ENCODE measurements around the gene CD47. TPM values are rescaled to one million over a fixed set of nuclear protein-coding genes. Genes with fewer than 3 reads are reported as not detected.

Gene CD47
- total and polyA plus RNA-seq, 2 of the 13 experiments (the other 11 are each of a cell fraction or from before 2014, with no cell fraction given) = 3.3 to 6.5 TPM

DNA sequence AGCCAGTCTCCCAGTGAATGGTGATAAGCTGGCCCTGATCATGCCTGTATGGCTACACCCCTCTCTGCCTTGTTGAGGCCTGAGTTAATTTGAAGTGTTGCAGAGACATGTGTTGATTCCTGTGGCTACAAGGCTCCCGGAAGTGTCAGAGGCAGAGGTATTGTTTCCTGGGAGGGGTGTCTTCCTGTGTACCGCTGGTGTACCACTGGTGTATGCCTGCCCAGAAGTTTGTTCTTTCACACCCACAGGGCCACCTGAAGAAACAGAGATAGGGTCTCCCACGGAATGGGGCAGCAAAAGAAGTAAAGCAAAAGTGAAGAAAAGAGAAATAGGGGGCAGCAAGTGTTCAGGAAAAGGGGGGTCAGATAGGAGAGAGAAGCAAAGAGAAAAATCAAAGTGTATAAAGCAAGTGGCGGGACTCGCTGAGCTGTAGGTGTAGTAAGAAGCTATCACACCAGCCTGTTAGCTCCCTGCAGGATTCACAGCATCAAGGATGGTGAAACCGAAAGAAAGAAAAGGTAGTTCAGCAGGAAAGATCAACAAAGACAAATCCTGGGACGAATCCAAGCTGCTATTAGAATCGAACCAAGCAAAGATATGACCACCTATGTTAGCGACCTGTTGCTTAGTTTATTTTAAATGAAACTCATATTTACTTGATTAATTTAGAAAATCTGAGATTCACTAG is 36.6 kb upstream of the CD47 start (continued):
- TF ChIP-seq ZHX2 (IDR thresholded peaks at IDR 0.05; ENCODE audit: low read depth) (no peak), ZHX2 (CRISPR knock-in tag; IDR thresholded peaks at IDR 0.05; ENCODE audit: borderline replicate concordance) (no peak)

- CTCF ChIA-PET (ENCODE audit: low intra/inter-chr PET ratio, low total read pairs) = no interaction called here
- no peak for ATAC-seq
- WGBS (ENCODE audit: low lambda C conversion rate) = 64% methylated on average over 1 of the region's 1 CpG
Measured at GRCh38 chr3:108126348-108126747, 35.5 kb upstream of the CD47 start.

More at GRCh38 chr3:108126348-108126747, 35.5 kb upstream of the CD47 start:
- Histone ChIP-seq H3K36me3 (replicated peaks in 1 of 2; ENCODE audit: control insufficient read depth in 1 of 2, insufficient read depth in 2 of 2, low read length in 2 of 2) (no peaks in the 10 kb centered on the region), H3K79me2 (ENCODE audit: insufficient read depth, low read length) (no peaks in the 10 kb centered on the region), H3K27ac (ENCODE audit: extremely low read length, insufficient read depth, low read length) (no peak overlapping the region), H4K20me1 (ENCODE audit: insufficient read depth, low read length) (no peaks in the 10 kb centered on the region), H3K4me1 (ENCODE audit: insufficient read depth, low read length) (no peaks in the 10 kb centered on the region), H3K27me3 (ENCODE audit: control insufficient read depth in 1 of 2, insufficient read depth in 2 of 2, low read length in 2 of 2) (no peaks in the 10 kb centered on the region; a peak in 3 of 5 replicates), H2AFZ (ENCODE audit: low read length) (no peak overlapping the region), H3K4me2 (ENCODE audit: low read depth, low read length) (no peak overlapping the region), H3K9ac (ENCODE audit: insufficient read depth, low read depth, low read length) (no peak overlapping the region), H3K4me3 (replicated peaks in 1 of 3; ENCODE audit: insufficient read depth in 1 of 3, low read depth in 2 of 3, low read length in 3 of 3) (no peak overlapping the region), H3K9me3 (ENCODE audit: low read length) (no peaks in the 10 kb centered on the region)
- no peak for DNase-seq (ENCODE audit: low spot score)
- no TSS peak for BruUV-seq (replicated peaks)
- FAIRE-seq = no peak
- in situ Hi-C loops (cut with HindIII; ENCODE audit: extremely low pct_ligation_motif_present, low pct_unique_long_range_greater_than_20kb) (no loop called here), intact Hi-C loops (cut with micrococcal nuclease; ENCODE audit: unreplicated experiment) (loop anchor here (2.0 kb wide), 1 partner anchor 36 kb away; the partner anchor contains the start of gene CD47)
- POLR2A ChIA-PET = no interaction called here
- no peak for TF ChIP-seq RORA (CRISPR knock-in tag; IDR thresholded peaks at IDR 0.05)
- TF ChIP-seq ATAD3A (CRISPR knock-in tag; IDR thresholded peaks at IDR 0.05) = no peak
- no peak for TF ChIP-seq ZFP37 (CRISPR knock-in tag; IDR thresholded peaks at IDR 0.05; ENCODE audit: borderline replicate concordance)
- no peak for TF ChIP-seq KAT2B (IDR thresholded peaks at IDR 0.05; ENCODE audit: borderline replicate concordance, low read depth, low read length)
- TF ChIP-seq ZBTB20 (CRISPR knock-in tag; IDR thresholded peaks at IDR 0.05; ENCODE audit: borderline replicate concordance, low read depth) = no peak
- no peak for TF ChIP-seq SOX6 (IDR thresholded peaks at IDR 0.05)
- TF ChIP-seq SOX6 (CRISPR knock-in tag; IDR thresholded peaks at IDR 0.05) = no peak
- TF ChIP-seq ZFAT (CRISPR knock-in tag; conservative IDR thresholded peaks at IDR 0.05) = no peak
- TF ChIP-seq FLYWCH1 (CRISPR knock-in tag; IDR thresholded peaks at IDR 0.05) = no peak
- TF ChIP-seq ZNF556 (CRISPR knock-in tag; IDR thresholded peaks at IDR 0.05; ENCODE audit: borderline replicate concordance) = no peak
- TF ChIP-seq REL (CRISPR knock-in tag; conservative IDR thresholded peaks at IDR 0.05) = no peak
- TF ChIP-seq ZNF253 (CRISPR knock-in tag; IDR thresholded peaks at IDR 0.05; ENCODE audit: borderline replicate concordance) = no peak
- TF ChIP-seq LCORL (IDR thresholded peaks at IDR 0.05) = no peak
- TF ChIP-seq LCORL (CRISPR knock-in tag; IDR thresholded peaks at IDR 0.05) = no peak
- no peak for TF ChIP-seq CCDC6 (CRISPR knock-in tag; IDR thresholded peaks at IDR 0.05)
- TF ChIP-seq ZBTB7A (CRISPR knock-in tag; IDR thresholded peaks at IDR 0.05) = no peak
- TF ChIP-seq ZNF251 (CRISPR knock-in tag; IDR thresholded peaks at IDR 0.05) = no peak
